Endometrial microvascular endothelial cells (primary cell): ENCODE measurements around the gene CADM2. TPM values are rescaled to one million over a fixed set of nuclear protein-coding genes. Genes with fewer than 3 reads are reported as not detected.
"Not testable (repeated sequence)": the region's sequence is repeated elsewhere in the genome, so short reads cannot be mapped to it uniquely, and the experiment has no call there.

ENCODE experiments used
- in situ Hi-C: cut with HindIII; loops from 2 replicates; pipeline ENCODE4 v1.10.0; 2017; ENCODE audit warnings: low sequenced_read_pairs, low pct_unique_long_range_greater_than_20kb; ENCODE audit errors: inconsistent ontology term
- total RNA-seq: library from RNA; depleted of rRNA; stranded (reverse); fragments of >200 nt; gene quantifications from one replicate; pipeline ENCODE4 v1.2.3, GENCODE V29; 2015; ENCODE audit errors: inconsistent ontology term

The CADM2 gene
- total RNA-seq: not detected

- in situ Hi-C loops: no loop called here
Measured at GRCh38 chr3:84958495-84959469, at the start of gene CADM2. Gene CADM2 (plus strand): TSS chr3:84958989.

GRCh38 chr3:84918592-84918991 is 40.2 kb upstream of the CADM2 start:
- in situ Hi-C loops: not testable (repeated sequence)

GRCh38 chr3:84922682-84923081 is 36.1 kb upstream of the CADM2 start:
- in situ Hi-C loops: no loop called here

GRCh38 chr3:84925571-84925970 is 33.2 kb upstream of the CADM2 start:
- in situ Hi-C loops: no loop called here

GRCh38 chr3:84943379-84943778 is 15.4 kb upstream of the CADM2 start:
- in situ Hi-C loops: no loop called here

GRCh38 chr3:84946240-84946639 is 12.5 kb upstream of the CADM2 start:
- in situ Hi-C loops: no loop called here

- in situ Hi-C loops: no loop called here
Measured at GRCh38 chr3:84959470-84960271, 882 bp downstream of the CADM2 start.

GRCh38 chr3:84960581-84960980 is 1.8 kb downstream of the CADM2 start:
- in situ Hi-C loops: no loop called here

- in situ Hi-C loops: no loop called here
Measured at GRCh38 chr3:84961011-84961410, 2.2 kb downstream of the CADM2 start.

- in situ Hi-C loops: no loop called here
Measured at GRCh38 chr3:84961521-84962255, 2.9 kb downstream of the CADM2 start.

- in situ Hi-C loops: no loop called here
Measured at GRCh38 chr3:84962415-84962814, 3.6 kb downstream of the CADM2 start.

GRCh38 chr3:84963137-84963536 is 4.3 kb downstream of the CADM2 start:
- in situ Hi-C loops: no loop called here

GRCh38 chr3:84965141-84965540 is 6.4 kb downstream of the CADM2 start:
- in situ Hi-C loops: no loop called here

- in situ Hi-C loops: no loop called here
Measured at GRCh38 chr3:84967767-84968581, 9.2 kb downstream of the CADM2 start.

GRCh38 chr3:84968701-84969235 is 10.0 kb downstream of the CADM2 start:
- in situ Hi-C loops: no loop called here

- in situ Hi-C loops: no loop called here
Measured at GRCh38 chr3:84974347-84974746, 15.6 kb downstream of the CADM2 start.

- in situ Hi-C loops: no loop called here
Measured at GRCh38 chr3:84977021-84977420, 18.2 kb downstream of the CADM2 start.

GRCh38 chr3:84978843-84979242 is 20.1 kb downstream of the CADM2 start:
- in situ Hi-C loops: no loop called here
